GM23248 (cell line): ENCODE measurements around the gene FBXL22.

Experiments
- EZH2 ChIP-seq: fragments of 200-600 bp; sonication (generic); IDR thresholded peaks from 2 replicates; pipeline ENCODE4 v1.6.1; 2018; ENCODE audit warnings: antibody characterized with exemption, mild to moderate bottlenecking; ENCODE audit not compliant: insufficient read depth, poor library complexity, severe bottlenecking
- EZH2phosphoT487 ChIP-seq: fragments of 200-600 bp; sonication (generic); IDR thresholded peaks from 2 replicates; pipeline ENCODE4 v1.6.1; 2018; ENCODE audit warnings: antibody characterized with exemption, moderate library complexity, mild to moderate bottlenecking, low read depth; ENCODE audit not compliant: insufficient read depth

DNA sequence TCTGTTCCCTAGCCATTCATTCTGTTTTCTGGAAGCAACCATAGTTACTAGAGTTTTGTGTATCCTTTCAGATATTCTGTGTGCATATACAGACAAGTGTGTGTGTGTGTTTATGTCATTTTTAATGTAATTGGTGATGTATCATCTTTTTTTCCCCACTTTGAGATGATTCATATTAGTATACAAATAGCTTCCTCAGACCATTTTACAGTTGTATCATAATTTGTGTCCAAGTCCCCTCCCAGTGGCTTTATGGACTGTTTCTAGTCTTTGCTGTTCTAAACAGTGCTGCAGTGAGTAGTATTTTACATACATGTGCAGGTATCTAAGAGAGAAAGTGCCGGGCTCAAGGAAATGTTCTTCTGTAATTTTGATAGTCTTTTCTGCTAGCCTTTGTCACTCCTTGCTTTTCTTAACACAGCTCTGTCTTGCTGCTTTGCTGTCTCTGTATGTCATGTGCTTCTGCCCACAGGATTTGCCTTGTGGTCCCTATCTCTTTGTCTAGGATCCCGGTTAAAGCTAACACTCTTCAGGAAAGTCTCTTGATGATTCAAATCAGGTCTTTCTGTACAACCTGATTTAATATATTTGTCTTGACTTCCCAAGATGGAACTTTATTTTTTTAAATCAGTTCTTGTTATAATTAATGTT is 31.5 kb upstream of the FBXL22 start:
- TF ChIP-seq EZH2phosphoT487 (no peak), EZH2 (no peak)
